Measurements from ENCODE around the gene ODF4. TPM values are rescaled to one million over a fixed set of nuclear protein-coding genes. Genes with fewer than 3 reads are reported as not detected.

ODF4 gene
- total RNA-seq, 1 donor from 2014 or later: not detected

DNA sequence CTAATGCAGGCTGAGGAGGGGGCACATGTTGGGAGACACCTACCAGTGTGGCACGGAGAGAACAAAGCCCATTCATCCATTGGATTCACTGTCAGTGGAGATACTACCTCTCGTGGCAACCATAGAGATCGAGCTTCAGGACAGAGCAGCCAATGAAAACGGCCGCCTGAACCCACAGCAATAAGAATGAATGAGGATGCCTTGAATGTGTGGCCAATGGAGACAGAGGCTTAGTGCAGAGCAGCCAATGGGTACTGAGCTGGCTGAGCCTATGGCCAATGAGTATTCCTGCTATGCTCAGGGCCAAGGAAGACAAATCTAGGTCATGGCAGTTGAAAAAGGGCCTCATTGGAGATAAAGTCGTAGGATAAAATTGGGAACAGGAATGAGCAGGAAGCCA lies 18.6 kb upstream of the ODF4 start:
- no peaks in the 10 kb centered on the region for H3K4me1 ChIP-seq
- H3K36me3 ChIP-seq: no peaks in the 10 kb centered on the region
- no peaks in the 10 kb centered on the region for H3K79me2 ChIP-seq (ENCODE audit: low read depth)
- Mint-ChIP-seq H3K36me3 (no peaks in the 10 kb centered on the region), H3K4me1 (peaks cover 9% of the 10 kb centered on the region), H3K4me3 (no peak overlapping the region), H3K9me3 (no peaks in the 10 kb centered on the region), H3K27me3 (ENCODE audit: insufficient read depth, low read depth) (peaks cover 17% of the 10 kb centered on the region), H3K27ac (no peak overlapping the region)
- no peaks in the 10 kb centered on the region for H4K20me1 ChIP-seq (ENCODE audit: low read depth)
- peaks cover 37% of the 10 kb centered on the region for H3K27me3 ChIP-seq
- H3F3A ChIP-seq (ENCODE audit: low read depth): no peaks in the 10 kb centered on the region
- no peaks in the 10 kb centered on the region for H3K9me3 ChIP-seq (ENCODE audit: low read depth)
- TF ChIP-seq, protein P1, sequence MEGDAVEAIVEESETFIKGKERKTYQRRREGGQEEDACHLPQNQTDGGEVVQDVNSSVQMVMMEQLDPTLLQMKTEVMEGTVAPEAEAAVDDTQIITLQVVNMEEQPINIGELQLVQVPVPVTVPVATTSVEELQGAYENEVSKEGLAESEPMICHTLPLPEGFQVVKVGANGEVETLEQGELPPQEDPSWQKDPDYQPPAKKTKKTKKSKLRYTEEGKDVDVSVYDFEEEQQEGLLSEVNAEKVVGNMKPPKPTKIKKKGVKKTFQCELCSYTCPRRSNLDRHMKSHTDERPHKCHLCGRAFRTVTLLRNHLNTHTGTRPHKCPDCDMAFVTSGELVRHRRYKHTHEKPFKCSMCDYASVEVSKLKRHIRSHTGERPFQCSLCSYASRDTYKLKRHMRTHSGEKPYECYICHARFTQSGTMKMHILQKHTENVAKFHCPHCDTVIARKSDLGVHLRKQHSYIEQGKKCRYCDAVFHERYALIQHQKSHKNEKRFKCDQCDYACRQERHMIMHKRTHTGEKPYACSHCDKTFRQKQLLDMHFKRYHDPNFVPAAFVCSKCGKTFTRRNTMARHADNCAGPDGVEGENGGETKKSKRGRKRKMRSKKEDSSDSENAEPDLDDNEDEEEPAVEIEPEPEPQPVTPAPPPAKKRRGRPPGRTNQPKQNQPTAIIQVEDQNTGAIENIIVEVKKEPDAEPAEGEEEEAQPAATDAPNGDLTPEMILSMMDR (IDR thresholded peaks at IDR 0.05): no peak
- TF ChIP-seq EZH2 (IDR thresholded peaks at IDR 0.05) (no peak), EZH2phosphoT487 (IDR thresholded peaks at IDR 0.05) (no peak)
- H3K4me3 ChIP-seq: no peak overlapping the region
- H3K27ac ChIP-seq: no peak overlapping the region
- no peak overlapping the region for H3K9ac ChIP-seq
- DNase-seq (ENCODE audit: low spot score): no peak
- H3K4me2 ChIP-seq: no peak overlapping the region
- no peak overlapping the region for H2AFZ ChIP-seq (replicated peaks)

DNA sequence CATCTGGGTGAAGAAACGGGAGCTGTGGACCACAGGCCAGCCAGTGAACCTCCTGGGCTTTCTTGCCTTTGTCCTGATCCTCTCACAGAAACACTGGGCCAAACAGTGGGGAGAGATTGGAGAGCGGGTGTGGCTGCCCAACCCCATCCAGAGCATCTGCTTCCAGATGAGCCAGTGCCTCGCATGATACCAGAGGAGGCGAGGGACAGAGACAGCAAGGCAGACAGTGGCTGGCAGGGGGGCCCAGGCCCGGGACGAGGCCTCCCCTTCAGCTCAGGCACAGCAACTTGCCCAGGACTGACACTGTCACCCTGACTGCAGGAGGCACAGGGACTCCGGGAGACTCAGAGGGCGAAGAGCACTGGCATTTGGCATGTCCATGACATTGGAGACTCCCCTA lies 17.6 kb upstream of the ODF4 start:
- no peak overlapping the region for H3K4me3 ChIP-seq
- H4K20me1 ChIP-seq (ENCODE audit: low read depth): no peaks in the 10 kb centered on the region
- Mint-ChIP-seq H3K9me3 (no peaks in the 10 kb centered on the region), H3K4me3 (no peak overlapping the region), H3K36me3 (no peaks in the 10 kb centered on the region), H3K4me1 (peaks cover 8% of the 10 kb centered on the region), H3K27ac (no peak overlapping the region), H3K27me3 (ENCODE audit: insufficient read depth, low read depth) (peaks cover 11% of the 10 kb centered on the region)
- no peak overlapping the region for H2AFZ ChIP-seq (replicated peaks)
- no peaks in the 10 kb centered on the region for H3F3A ChIP-seq (ENCODE audit: low read depth)
- no peaks in the 10 kb centered on the region for H3K36me3 ChIP-seq
- H3K27ac ChIP-seq: no peak overlapping the region
- DNase-seq (ENCODE audit: low spot score): no peak
- H3K9me3 ChIP-seq (ENCODE audit: low read depth): no peaks in the 10 kb centered on the region
- H3K9ac ChIP-seq: no peak overlapping the region
- peaks cover 37% of the 10 kb centered on the region for H3K27me3 ChIP-seq
- no peak overlapping the region for H3K4me2 ChIP-seq
- no peaks in the 10 kb centered on the region for H3K79me2 ChIP-seq (ENCODE audit: low read depth)
- no peaks in the 10 kb centered on the region for H3K4me1 ChIP-seq
- TF ChIP-seq, protein P1 (IDR thresholded peaks at IDR 0.05): no peak
- no peak for TF ChIP-seq EZH2phosphoT487 (IDR thresholded peaks at IDR 0.05)
- no peak for TF ChIP-seq EZH2 (IDR thresholded peaks at IDR 0.05)

DNA sequence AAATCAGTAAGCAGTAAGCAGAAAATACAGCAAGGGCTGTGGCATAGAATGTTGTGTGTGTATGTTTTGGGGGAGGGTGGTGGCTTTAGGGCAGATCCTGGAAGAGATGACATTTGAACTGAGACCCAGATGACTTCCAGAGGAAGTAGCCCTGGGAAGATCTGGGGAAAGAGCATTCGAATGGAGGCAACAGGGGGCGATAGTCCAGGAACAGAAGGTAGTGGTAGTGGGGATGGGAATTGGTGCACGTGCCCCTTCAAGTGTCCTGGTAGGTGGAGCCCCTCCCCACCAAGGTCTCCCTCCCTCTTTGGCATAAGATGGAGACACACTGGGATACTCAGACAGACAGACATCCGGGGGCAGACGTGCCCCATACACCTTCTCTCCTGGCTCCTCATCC lies 15.5 kb upstream of the ODF4 start:
- Mint-ChIP-seq H3K36me3 (no peaks in the 10 kb centered on the region), H3K4me1 (peaks cover 10% of the 10 kb centered on the region), H3K9me3 (no peaks in the 10 kb centered on the region), H3K27ac (no peak overlapping the region), H3K4me3 (no peak overlapping the region), H3K27me3 (ENCODE audit: insufficient read depth, low read depth) (peaks cover 15% of the 10 kb centered on the region)
- H3K4me3 ChIP-seq: no peak overlapping the region
- no peak overlapping the region for H3K27ac ChIP-seq
- no peak overlapping the region for H3K4me2 ChIP-seq
- H3K4me1 ChIP-seq: no peaks in the 10 kb centered on the region
- no peaks in the 10 kb centered on the region for H3K36me3 ChIP-seq
- no peaks in the 10 kb centered on the region for H3K9me3 ChIP-seq (ENCODE audit: low read depth)
- TF ChIP-seq EZH2phosphoT487 (IDR thresholded peaks at IDR 0.05) (no peak), EZH2 (IDR thresholded peaks at IDR 0.05) (no peak)
- TF ChIP-seq, protein P1 (IDR thresholded peaks at IDR 0.05): no peak
- no peak overlapping the region for H3K9ac ChIP-seq
- H3K27me3 ChIP-seq: peaks cover 33% of the 10 kb centered on the region
- H3F3A ChIP-seq (ENCODE audit: low read depth): peaks cover 11% of the 10 kb centered on the region
- H2AFZ ChIP-seq (replicated peaks): no peak overlapping the region
- no peak for DNase-seq (ENCODE audit: low spot score)
- H3K79me2 ChIP-seq (ENCODE audit: low read depth): no peaks in the 10 kb centered on the region
- no peaks in the 10 kb centered on the region for H4K20me1 ChIP-seq (ENCODE audit: low read depth)

Measured in neural progenitor cell (in vitro differentiated cells).